NCI-H187 treated with DMSO at 0.1 percent for 48 hours (cell line): ENCODE data around the gene HES7.
"Not testable (repeated sequence)": the region's sequence is repeated elsewhere in the genome, so short reads cannot be mapped to it uniquely, and the experiment has no call there.

Source experiments
- DNase-seq: peaks from one replicate; lab custom pipeline; 2025; lab: John Stamatoyannopoulos, UW

Gene HES7

DNA sequence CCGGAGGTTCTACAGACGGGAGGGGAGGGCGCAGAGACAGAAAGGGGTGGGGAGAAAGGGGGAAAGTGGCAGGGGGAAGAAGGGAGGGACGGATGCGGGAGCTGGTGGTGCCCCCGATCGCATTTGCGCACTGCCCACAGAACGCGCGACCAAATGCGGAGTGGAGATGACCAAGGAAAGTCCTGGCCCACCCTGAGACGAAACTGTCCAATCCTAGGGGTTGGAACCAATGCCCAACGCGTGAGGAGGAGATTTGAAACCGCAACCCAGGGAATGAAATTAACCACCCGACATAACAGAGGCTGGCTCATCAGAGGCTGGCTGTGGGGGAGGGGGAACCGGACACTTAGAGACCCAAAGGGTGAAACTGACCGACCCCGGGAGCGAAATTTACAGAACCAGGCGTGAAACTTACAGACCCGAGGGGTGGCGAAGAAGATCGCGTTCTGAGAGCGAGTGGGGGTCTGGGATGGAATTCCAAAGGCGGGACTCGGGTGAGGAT lies 1.4 kb downstream of the HES7 start:
- no peak for DNase-seq

DNA sequence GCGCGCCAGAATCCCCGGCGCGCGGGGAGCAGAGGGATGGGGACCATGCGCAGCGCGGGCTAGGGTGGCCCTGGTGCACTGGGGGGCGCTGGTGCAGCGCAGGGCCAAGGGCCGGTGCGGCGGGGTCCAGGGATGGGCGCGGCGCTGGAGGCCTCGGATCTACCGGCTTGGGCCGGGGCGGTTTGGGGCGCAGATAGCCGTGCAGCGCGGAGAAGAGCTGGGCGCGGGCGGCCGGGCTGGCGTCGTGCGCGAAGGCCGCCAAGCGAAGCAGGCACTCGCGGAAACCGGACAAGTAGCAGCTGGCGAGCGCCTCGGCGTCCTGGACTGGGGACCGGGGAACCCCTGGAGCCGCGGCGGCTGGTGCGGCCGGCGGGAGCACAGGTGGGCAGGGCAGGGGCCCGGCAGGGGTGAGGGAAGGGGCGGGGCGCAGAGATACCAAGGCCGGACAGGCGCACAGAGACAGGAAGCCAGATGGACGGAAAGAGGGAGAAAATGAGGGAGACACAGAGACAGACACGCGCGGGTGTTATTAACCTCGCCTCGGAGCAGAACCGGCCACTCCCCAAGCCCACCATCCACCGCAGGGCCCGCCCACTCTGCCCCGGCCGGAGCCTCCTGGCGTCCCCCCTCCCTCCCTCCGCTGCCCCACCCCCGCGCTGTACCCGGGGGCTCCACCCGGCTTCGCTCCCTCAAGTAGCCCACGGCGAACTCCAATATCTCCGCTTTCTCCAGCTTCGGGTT lies 2.1 kb downstream of the HES7 start:
- no peak for DNase-seq

DNA sequence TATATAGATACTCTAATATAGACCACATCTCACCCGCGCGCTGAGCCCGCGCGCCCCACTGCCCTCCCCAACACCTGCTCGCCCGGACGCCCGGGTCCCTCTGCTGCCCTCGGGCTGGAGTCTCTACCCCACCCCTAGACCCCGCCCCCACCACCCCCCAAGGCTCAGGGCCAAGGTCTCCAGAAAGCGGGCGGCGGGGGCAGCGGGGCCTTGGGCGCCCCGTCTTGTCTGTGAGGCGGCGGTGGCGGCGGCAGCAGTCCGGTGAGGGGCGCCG lies 2.6 kb downstream of the HES7 start:
- no peak for DNase-seq

DNA sequence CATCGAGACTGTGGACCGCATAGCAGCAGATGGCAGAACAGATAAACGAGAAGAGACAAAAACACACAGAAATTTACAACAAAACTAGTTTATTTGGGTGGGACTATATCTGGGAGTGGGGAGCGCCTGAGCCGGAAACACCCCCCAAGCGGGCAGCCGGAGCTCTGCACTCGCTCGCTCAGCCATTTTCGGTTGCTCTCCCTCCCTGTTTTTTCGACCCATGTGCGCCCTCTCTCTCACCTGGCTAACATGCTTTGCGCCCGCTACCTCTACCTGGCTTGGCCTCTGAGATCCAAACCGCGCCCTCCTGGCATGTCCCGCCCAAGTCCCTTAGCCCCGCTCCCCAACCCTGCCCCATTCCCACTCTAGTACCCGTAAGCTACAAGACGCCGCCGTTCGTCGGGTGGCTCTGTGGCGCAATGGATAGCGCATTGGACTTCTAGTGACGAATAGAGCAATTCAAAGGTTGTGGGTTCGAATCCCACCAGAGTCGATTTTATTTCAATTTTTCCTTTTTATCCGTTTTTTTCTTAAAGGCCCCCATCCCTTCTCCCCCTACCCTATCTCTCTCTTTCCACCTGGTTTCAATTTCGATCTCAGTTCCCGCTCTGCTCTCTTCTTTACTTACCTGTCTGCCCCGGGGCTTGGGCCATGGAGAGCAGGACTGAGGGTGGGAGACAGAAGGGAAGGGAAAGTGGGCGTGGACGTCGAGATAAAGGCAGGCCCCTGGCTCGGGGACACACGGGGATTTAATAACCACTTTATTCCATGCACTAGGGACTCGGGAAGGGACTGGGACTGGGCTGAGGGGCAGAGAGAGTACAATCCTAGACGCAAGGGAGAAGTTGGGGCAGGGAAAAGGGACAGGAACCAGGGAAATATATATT lies 3.1 kb downstream of the HES7 start:
- no peak for DNase-seq

DNA sequence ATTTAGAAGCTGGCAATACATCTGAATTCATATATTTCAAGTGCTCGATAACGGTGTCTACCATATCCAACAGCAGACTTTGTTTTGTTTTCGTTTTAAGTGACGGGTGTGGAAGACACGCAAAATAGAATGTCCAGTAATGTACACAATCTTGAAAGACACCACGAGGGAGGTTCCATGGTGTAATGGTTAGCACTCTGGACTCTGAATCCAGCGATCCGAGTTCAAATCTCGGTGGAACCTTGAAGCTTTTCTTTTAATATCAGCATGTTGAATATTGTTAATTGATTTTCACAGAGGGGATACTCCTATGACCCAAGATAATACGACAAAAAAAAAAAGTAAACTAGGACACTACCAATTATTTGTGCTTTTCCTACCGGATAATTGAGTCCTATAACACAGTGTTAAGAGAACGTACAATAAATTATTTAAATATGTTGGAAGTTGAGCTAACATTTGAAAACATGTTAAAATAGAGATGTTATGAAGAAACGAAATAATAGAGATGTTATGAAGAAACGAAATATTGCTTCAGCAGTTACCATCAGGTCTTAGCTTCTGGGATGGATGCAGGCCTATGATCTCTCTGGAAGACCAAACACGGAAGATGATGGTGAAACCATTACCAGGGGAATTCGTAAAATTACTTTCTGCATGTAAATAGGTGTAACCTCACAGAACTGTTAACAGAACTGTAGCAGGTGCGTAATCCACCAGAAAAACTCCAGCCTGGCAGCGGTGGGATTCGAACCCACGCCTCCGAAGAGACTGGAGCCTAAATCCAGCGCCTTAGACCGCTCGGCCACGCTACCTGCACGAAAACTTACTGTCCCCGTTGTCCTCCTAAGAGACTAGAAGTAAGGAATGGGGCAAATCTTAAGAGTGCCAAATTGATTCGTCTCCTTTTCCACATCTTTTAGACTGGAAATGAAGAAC lies 4.1 kb downstream of the HES7 start:
- peak; percentile 38 for DNase-seq

DNA sequence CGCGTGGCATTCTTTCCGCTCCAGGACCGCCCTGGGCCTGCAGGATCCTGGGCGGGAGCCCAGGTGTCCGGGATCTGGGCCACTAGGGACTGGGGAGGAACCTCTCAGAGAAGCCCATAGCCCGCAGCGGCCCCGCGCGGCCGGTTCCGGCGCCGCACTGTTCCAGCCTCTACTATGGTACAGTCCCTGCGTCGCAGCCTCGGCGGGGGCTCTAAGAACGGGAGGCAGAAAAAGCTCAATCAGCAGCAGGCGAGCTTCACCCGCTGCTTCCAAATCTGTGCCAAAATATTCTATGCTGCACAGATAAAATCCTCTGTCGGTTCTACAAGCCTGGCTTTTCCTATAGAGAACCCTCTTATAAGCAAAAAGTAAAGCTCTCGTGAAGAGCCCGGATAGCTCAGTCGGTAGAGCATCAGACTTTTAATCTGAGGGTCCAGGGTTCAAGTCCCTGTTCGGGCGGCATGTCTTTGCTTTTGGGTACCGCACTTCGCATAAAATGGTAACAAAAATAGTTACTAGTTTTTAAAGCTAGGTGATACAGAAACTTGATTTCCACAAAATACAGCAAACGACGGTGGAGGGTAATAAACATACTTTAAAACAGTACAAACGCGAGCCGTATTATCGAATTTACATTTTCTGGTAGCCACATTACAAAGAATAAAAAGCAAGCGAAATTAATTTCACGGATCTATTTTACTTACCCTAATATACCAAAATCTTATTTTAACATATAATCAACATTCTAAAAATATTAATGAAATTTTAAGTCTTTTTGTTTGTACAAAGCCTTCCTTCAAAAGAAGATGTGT lies 4.9 kb downstream of the HES7 start:
- DNase-seq = no peak

DNA sequence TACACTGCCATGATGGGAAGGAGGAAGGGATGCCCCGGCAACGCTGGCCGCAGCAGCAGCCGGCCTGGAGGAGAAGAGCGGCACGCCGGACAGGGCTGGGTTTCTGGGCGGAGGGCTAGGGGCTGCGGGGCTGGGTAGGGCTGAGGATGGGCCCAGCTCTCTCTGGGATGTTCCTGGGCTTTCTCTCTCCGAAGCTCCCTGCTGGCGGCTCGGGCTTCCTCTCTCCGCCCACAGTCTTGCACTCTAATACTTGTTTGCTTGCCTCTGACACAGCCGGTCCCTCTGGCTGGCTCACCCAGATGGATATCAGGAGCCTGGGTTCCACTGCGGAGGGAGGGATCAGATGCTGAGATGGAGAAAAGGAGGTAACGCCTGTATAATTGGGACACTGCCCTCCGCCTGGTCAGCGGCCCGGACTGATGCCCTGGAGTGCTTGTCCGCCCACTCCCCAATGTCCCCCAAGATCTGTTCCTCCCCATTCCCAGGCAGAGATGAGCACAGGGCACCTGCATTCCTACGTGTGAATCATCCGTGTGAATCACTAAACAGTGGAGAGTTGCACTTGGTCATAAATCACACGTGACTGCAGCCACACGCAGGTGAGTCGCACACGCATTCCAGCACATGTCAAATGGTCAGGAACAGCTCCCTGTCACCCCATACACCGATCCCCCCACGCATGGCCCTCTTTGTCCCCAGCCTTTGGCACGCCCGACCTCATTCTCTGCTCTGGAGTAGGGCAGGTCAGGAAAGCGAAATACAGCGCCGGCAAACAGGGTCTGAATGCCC lies 5.7 kb downstream of the HES7 start, which contains the start of gene ALOXE3:
ALOXE3 (minus strand) TSS at position 535 of the 789 bp plus-strand sequence; CDS start at position 11, 524 bp downstream.
- no peak for DNase-seq

DNA sequence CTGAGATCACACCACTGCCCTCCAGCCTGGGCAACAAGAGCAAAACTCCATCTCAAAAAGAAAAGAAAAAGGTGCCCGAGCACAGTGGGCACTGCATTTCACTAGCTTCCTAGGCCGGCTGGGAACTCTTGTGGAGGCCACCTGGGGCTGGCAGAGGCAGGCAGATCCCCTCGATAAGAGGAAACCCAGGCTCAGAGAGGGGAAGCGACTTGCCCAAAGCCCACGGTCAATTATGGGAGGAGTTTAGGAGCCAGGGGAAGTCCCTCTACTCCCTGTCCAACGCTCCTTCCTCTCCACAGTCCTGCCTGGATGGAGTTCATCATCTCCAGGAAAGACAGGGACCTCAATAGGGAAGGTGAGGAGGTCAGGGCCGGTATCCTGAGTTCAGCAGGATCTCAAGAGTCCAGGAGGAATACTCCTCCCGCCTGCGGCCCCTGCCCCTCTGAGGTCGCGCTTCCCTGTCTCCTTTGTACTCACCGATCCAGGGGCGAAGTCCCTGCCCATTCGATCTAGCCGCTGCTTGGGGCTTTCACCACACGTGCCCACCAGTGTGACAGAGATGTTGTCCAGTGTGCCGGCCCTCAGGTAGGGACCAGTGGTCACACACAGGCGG lies 6.4 kb downstream of the HES7 start:
- no peak for DNase-seq

DNA sequence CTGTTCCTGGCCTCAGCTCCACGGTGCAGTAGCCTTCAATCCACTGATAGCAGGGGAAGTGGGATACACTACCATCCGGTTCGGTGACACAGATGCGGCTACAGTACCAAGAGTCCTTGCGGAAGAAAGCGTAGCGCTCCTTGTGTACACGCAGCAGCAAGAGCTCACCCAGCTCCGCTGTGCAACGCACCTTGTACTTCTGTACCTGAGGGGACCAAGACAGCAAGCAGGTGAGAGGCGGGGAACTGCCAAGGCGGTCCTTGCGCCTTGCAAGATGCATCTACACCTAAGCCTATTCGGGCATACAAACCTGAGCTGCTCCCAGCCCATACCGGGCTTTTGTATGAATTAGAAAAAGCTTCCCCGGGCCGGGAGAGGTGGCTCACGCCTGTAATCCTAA lies 7.1 kb downstream of the HES7 start:
- DNase-seq = no peak

DNA sequence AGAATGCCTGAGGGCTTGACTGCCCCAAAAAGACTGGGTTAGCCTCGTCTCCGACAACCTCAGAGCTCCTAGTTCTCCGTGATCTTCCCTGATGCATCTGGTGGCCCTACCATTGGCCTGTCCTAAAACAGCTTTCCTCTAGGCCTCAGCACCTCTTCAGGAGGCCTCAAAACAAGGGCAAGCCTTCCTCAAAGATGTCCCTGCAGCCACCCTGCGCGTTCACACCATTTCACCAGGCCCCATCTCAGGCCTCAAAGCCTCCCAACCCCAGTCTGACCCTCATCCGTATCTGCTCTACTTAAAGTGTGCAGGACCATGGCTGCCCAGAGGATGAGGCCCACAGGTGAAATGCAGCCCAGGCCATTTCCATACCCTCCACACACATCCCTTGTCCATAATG lies 13.0 kb downstream of the HES7 start:
- no peak for DNase-seq

DNA sequence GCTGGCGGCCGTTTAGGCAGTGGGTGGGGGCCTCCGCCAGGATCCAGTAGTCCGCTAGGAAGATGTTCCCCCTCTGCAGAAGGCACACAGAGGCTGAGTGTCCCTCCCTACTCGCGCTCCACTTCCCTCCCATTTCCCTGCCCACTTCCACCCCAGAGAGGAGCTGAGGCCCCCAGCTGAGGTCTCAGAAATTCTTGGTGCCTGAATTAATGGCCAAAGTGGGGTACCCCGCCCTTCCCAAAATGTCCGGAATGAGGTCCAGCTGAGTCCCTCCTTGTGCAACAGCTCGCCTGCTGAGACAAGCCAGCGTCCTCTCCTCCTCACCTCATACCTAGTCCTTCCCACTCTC lies 13.5 kb downstream of the HES7 start:
- no peak for DNase-seq

DNA sequence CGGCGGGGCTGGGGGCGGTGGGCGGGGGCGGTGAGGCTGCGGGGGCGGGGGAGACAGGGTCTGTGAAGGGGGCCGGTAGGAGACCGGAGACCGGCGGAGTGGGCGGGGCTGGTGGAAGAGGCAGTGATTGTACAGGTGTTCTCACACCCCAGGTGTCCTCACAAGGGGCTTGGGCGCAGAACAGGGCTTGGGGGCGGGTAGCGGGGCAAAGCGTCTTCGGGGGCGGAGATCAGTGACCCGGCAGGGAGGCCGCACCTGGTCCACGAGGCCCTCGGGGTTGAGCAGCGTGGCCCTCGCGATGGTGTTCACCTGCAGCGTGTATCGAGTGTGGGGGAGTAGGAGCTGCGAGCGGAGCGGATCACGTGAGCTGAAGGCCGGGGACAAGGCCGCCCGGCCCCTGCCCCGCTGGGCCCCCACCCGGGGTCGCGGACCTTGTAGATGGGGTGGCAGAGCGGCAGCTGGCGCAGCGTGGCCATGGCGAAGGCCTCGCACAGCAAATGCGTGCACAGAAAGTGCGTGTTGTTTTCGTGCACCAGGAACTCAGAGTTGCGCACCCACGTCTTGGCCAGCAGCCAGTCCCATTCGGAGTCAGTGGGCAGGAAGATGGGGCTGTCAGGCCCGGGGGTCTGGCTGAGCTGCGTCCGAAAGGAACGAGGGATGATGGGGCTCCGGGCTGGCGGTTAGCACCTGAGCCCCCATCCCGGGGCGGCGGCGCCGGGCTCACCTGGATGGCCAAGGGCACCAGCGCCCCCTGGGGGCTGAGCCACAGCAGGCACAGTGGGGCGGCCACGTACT lies 14.0 kb downstream of the HES7 start:
- DNase-seq = no peak

DNA sequence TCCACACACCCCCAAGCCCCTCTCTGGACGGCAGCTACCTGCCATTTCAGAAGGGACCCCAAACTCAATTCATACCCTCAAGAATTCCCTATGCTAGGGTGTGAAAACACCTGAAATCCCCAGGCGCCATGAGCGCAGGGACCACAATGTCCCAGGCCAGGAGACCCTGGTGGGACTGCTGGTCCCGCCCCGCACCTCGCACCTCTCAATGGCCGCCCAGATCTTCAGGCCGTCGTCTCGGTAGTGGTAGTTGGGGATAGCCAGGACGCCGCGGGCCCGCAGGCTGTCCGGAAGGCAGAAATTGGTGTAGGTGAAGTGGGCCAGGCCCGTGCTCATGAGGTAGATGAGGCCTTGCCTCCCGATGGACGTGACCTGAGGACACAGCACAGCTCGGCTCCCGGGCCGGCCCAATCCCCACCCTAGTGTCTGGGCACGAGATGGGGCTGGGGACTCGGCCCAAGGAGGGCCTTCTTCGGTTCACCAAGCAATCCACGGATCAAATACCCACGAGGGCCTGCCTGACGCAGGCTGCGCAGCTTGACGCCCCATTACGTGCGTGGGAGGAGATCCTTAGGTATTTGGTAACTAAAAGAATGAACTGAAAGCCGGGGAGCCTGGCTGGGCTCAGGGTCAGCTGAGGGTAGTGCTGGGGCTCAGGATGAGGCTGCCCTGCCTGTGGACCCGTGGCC lies 14.8 kb downstream of the HES7 start:
- no peak for DNase-seq

DNA sequence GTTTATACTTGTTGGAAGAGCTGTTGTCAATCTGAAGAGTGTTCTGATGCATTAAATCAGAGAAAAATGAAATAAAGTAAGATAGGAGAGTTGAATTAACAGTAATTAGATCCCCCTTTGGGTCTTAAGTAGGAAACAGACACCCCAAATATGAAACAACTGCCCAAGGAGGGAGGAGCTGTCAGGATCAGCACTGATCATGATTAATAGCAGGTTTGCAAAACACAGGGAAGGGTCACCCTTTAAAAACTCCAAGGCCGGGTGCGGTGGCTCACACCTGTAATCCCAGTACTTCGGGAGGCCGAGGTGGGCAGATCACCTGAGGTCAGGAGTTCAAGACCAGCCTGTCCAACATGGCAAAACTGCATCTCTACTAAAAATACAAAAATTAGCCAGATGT lies 16.9 kb downstream of the HES7 start:
- DNase-seq = not testable (repeated sequence)

DNA sequence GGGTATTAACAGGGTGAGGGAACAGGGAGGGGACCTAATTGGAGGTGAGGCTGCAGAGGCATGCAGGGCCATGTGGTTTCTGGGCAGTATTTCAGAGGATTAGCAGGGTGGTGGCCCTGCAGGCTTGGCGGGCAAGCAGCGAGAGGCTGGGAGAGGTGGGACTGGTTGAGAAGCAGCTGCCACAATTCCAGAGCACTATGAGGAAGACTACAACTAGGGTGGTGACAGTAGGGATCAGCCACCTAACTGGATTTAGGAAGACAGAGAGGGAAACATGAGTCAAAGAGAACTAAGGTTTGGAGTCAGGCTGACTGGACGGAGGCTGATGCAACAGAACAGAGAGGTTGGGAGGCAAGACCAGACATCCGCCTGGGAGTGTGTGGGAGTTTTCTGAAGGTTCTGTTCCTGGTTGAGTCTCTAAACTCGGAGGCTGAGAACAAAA lies 17.9 kb downstream of the HES7 start:
- no peak for DNase-seq

DNA sequence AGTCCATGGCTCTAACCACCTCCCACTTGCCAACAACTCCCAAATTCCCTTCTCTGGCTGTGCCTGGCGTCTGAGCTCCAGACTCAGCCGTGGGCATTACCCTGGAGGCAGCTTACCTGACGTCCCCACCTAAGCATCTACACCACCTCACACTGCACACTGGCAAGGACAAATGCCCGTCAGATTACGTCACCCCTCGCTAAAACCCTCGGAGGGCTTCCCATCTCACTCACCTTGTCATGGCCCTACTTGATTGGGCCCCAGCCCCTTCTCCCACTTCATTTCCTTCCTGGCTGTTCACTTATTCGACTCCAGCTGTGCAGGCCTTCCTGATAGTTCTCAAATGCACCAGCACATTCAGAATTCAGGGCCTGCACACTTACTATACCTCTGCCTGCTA lies 19.0 kb downstream of the HES7 start:
- DNase-seq = no peak

DNA sequence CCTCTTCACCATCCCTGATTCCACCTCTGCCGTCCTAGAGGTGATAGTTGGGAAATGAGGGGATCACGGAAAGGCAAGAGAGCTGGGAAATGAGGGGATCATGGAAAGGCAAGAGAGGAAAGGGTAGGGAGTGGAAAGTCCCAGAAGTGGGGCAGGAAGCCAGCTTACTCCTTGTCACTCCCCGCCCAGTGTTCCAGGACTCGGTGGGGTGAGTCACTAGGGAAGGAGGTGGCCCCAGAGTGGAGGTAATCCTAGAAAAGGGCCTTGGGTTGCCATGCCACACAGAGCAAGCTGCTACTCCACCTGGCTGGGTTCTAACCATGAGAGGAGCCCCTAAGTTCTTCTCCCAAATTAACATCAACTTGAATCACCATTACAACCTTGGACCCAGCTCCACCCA lies 20.4 kb downstream of the HES7 start:
- DNase-seq = no peak

DNA sequence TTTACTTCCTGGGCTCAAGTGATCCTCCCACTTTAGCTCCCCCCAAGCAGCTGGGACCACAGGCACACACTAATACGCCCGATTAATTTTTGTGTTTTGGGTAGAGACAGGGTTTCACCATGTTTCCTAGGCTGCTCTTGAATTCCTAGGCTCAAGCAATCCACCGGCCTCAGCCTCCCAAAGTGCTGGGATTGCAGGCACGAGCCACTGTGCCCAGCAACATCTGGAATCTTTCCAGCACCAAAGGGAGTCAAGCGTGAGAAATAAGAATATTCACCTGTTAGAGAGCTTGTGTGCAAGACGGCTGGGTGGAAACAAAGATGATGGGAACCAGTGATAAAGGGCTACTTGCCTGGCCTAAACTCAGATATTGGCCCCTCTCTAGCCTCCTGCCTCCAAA lies 22.2 kb downstream of the HES7 start:
- no peak for DNase-seq

DNA sequence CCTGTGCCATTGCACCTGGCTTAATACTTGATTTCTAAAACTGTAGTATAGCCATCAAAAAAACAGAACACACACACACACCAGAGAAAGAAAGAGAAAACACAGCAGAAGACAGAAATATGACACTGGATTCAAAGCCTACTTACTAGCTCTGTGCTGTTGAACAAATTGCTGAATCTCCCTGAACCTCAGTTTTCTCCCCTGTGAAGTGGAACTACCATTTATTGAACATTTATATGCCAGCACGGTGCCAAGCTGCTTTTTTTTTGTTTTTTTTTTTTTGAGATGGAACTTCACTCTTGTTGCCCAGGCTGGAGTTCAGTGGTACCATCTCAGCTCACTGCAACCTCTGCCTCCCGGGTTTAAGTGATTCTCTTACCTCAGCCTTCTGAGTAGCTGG lies 23.1 kb downstream of the HES7 start:
- no peak for DNase-seq
